HEK293 (cell line): ENCODE measurements around the gene CXCL17.

Experiments used
- ATF2 ChIP-seq: fragments of 450-650 bp; formaldehyde crosslinking; IDR thresholded peaks from 2 replicates; pipeline ENCODE4 v1.5.1; 2016; ENCODE audit warnings: missing biosample characterization, missing genetic modification characterization, low read depth
- CTCF ChIP-seq: fragments of 450-650 bp; formaldehyde crosslinking; IDR thresholded peaks from 2 replicates; pipeline ENCODE4 v1.5.1; 2016; ENCODE audit warnings: missing biosample characterization, missing genetic modification characterization
- ZFP3 ChIP-seq: fragments of 450-650 bp; formaldehyde crosslinking; IDR thresholded peaks from 2 replicates; pipeline ENCODE4 v1.5.1; 2016; ENCODE audit warnings: low read depth, missing biosample characterization, missing genetic modification characterization
- ZNF274 ChIP-seq, 2 experiments: fragments of 200-500 bp in 1 of 2; fragments of 450-650 bp in 1 of 2; sonication (Bioruptor generic) in 1 of 2; formaldehyde crosslinking in 1 of 2; IDR thresholded peaks; 2 replicates each; pipeline versions ENCODE4 v1.5.1 to v1.6.1; 2014 to 2016; ENCODE audit warnings: borderline replicate concordance in 1 of 2, inconsistent platforms in 1 of 2, low read length in 1 of 2, missing biosample characterization in 1 of 2, missing genetic modification characterization in 1 of 2
- ZNF302 ChIP-seq: fragments of 450-650 bp; formaldehyde crosslinking; IDR thresholded peaks from 2 replicates; pipeline ENCODE4 v1.5.1; 2016; ENCODE audit warnings: missing biosample characterization, missing genetic modification characterization, low read depth
- ZSCAN16 ChIP-seq: fragments of 450-650 bp; formaldehyde crosslinking; IDR thresholded peaks from 2 replicates; pipeline ENCODE4 v1.5.1; 2016; ENCODE audit warnings: missing biosample characterization, missing genetic modification characterization
- TF ChIP-seq, protein P1 (sequence below): sonication (generic); formaldehyde crosslinking; IDR thresholded peaks from 2 replicates; pipeline ENCODE4 v1.8.1; 2022; ENCODE audit warnings: mild to moderate bottlenecking, moderate library complexity, missing genetic modification reagents

DNA sequence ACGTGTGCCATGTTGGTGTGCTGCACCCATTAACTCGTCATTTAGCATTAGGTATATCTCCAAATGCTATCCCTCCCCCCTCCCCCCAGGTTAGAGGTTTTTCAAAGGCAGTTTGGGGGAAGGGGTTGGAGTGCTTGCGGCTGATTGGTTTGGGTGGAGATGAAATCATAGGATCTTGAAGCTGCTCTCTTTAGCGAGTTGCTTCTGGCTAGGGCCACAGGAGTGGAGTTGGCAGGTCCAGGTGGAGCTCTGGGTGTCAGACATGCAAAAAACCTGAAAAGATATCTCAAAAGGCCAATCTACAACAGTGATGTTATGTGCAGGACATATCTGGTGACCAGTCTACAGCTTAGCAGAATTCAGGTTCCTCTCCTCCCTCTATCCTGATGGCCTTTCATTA, 32.6 kb upstream of the CXCL17 start:
- no peak for TF ChIP-seq CTCF (tag by site-specific recombination)
- TF ChIP-seq ZNF302 (tag by site-specific recombination): no peak
- TF ChIP-seq ZNF274 (IDR thresholded peaks at IDR 0.05; ENCODE audit: low read length): no peak
- no peak for TF ChIP-seq ZNF274 (tag by site-specific recombination; IDR thresholded peaks at IDR 0.05; ENCODE audit: borderline replicate concordance)
- no peak for TF ChIP-seq ATF2 (tag by site-specific recombination)
- TF ChIP-seq, protein P1, sequence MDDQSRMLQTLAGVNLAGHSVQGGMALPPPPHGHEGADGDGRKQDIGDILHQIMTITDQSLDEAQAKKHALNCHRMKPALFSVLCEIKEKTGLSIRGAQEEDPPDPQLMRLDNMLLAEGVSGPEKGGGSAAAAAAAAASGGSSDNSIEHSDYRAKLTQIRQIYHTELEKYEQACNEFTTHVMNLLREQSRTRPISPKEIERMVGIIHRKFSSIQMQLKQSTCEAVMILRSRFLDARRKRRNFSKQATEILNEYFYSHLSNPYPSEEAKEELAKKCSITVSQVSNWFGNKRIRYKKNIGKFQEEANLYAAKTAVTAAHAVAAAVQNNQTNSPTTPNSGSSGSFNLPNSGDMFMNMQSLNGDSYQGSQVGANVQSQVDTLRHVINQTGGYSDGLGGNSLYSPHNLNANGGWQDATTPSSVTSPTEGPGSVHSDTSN (CRISPR knock-in tag): no peak
- no peak for TF ChIP-seq ZSCAN16 (tag by site-specific recombination)
- TF ChIP-seq ZFP3 (tag by site-specific recombination): no peak
